ENCODE measurements around the gene EPHA6.

DNA sequence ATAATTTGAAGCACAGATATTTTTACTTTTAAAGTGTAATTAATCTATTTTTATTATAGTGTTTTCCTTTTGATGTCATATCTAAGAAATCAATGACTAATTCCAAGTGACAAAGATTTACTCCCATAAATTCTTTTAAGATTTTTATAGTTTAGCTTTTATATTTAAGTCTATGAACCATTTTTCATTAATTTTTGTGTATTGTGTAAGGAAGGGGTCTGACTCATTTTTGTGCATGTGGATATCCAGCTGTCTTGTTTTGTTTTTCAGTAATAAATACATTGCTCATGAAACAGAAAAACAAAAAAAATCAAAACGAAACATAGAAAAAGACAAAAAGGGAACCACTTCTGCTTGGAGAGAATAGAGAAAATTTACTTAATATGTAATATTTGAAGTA, 145.1 kb downstream of the EPHA6 start:
- TF ChIP-seq, protein P1, sequence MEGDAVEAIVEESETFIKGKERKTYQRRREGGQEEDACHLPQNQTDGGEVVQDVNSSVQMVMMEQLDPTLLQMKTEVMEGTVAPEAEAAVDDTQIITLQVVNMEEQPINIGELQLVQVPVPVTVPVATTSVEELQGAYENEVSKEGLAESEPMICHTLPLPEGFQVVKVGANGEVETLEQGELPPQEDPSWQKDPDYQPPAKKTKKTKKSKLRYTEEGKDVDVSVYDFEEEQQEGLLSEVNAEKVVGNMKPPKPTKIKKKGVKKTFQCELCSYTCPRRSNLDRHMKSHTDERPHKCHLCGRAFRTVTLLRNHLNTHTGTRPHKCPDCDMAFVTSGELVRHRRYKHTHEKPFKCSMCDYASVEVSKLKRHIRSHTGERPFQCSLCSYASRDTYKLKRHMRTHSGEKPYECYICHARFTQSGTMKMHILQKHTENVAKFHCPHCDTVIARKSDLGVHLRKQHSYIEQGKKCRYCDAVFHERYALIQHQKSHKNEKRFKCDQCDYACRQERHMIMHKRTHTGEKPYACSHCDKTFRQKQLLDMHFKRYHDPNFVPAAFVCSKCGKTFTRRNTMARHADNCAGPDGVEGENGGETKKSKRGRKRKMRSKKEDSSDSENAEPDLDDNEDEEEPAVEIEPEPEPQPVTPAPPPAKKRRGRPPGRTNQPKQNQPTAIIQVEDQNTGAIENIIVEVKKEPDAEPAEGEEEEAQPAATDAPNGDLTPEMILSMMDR (IDR thresholded peaks at IDR 0.05): no peak
- TF ChIP-seq RCOR1 (IDR thresholded peaks at IDR 0.05; ENCODE audit: low read depth, low read length): no peak
- TF ChIP-seq, protein P2, sequence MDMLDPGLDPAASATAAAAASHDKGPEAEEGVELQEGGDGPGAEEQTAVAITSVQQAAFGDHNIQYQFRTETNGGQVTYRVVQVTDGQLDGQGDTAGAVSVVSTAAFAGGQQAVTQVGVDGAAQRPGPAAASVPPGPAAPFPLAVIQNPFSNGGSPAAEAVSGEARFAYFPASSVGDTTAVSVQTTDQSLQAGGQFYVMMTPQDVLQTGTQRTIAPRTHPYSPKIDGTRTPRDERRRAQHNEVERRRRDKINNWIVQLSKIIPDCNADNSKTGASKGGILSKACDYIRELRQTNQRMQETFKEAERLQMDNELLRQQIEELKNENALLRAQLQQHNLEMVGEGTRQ (IDR thresholded peaks at IDR 0.05): no peak
- TF ChIP-seq ZNF302 (CRISPR knock-in tag; IDR thresholded peaks at IDR 0.05): no peak
- no peak for TF ChIP-seq TP53 (CRISPR knock-in tag; IDR thresholded peaks at IDR 0.05)
- TF ChIP-seq POLR2A (IDR thresholded peaks at IDR 0.05; ENCODE audit: low read length): no peak
- TF ChIP-seq CBX8 (IDR thresholded peaks at IDR 0.05): no peak
- TF ChIP-seq JUN (IDR thresholded peaks at IDR 0.05): no peak
- TF ChIP-seq, protein P3, sequence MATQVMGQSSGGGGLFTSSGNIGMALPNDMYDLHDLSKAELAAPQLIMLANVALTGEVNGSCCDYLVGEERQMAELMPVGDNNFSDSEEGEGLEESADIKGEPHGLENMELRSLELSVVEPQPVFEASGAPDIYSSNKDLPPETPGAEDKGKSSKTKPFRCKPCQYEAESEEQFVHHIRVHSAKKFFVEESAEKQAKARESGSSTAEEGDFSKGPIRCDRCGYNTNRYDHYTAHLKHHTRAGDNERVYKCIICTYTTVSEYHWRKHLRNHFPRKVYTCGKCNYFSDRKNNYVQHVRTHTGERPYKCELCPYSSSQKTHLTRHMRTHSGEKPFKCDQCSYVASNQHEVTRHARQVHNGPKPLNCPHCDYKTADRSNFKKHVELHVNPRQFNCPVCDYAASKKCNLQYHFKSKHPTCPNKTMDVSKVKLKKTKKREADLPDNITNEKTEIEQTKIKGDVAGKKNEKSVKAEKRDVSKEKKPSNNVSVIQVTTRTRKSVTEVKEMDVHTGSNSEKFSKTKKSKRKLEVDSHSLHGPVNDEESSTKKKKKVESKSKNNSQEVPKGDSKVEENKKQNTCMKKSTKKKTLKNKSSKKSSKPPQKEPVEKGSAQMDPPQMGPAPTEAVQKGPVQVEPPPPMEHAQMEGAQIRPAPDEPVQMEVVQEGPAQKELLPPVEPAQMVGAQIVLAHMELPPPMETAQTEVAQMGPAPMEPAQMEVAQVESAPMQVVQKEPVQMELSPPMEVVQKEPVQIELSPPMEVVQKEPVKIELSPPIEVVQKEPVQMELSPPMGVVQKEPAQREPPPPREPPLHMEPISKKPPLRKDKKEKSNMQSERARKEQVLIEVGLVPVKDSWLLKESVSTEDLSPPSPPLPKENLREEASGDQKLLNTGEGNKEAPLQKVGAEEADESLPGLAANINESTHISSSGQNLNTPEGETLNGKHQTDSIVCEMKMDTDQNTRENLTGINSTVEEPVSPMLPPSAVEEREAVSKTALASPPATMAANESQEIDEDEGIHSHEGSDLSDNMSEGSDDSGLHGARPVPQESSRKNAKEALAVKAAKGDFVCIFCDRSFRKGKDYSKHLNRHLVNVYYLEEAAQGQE (IDR thresholded peaks at IDR 0.05): no peak
- no peak for TF ChIP-seq CEBPB (IDR thresholded peaks at IDR 0.05)
- TF ChIP-seq, protein P4, sequence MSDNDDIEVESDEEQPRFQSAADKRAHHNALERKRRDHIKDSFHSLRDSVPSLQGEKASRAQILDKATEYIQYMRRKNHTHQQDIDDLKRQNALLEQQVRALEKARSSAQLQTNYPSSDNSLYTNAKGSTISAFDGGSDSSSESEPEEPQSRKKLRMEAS (IDR thresholded peaks at IDR 0.05): no peak
- TF ChIP-seq SREBF2 (IDR thresholded peaks at IDR 0.05): no peak

Measured in A549 (cell line).